ENCODE measurements around the gene RHOV.

DNA sequence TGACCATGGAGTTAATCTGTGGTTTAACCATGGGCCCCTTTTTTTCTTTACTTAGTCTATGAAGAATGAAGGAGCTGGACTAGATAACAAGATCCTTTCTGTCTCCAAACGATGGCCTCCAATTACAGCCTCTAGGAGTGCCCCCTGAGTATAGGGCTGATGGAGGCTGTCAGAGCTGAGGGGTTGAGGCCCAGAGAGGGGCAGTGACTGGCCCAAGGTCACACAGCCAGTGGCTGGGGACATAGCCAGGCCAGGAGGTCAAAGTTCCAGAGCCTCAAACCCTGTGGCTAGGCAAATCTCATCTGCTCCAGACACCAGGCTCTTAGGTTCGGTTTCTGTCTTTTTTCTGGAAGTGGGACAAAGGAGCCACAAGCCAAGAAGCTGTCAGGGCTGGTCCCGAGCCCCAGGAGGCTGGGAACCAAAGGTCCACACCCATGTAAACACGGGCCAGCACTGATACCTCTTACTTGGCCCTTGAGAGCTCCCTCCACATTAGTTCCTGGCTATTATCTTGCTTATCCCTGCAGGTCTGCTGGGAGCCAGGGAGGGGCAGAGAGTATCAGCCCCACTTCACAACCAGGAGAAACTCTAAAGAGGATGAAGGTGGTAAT, 10.3 kb downstream of the RHOV start:
- TF ChIP-seq, protein P1, sequence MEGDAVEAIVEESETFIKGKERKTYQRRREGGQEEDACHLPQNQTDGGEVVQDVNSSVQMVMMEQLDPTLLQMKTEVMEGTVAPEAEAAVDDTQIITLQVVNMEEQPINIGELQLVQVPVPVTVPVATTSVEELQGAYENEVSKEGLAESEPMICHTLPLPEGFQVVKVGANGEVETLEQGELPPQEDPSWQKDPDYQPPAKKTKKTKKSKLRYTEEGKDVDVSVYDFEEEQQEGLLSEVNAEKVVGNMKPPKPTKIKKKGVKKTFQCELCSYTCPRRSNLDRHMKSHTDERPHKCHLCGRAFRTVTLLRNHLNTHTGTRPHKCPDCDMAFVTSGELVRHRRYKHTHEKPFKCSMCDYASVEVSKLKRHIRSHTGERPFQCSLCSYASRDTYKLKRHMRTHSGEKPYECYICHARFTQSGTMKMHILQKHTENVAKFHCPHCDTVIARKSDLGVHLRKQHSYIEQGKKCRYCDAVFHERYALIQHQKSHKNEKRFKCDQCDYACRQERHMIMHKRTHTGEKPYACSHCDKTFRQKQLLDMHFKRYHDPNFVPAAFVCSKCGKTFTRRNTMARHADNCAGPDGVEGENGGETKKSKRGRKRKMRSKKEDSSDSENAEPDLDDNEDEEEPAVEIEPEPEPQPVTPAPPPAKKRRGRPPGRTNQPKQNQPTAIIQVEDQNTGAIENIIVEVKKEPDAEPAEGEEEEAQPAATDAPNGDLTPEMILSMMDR (IDR thresholded peaks at IDR 0.05): no peak
- TF ChIP-seq POLR2A (IDR thresholded peaks at IDR 0.05): no peak
